GM12878 (cell line): ENCODE data around the gene LAMA5. TPM values are rescaled to one million over a fixed set of nuclear protein-coding genes. Genes with fewer than 3 reads are reported as not detected.

Experiments
- ATAC-seq: fragments of 200-7000 bp; cut with Tn5 transposase; 3 replicates; pipeline ENCODE4 v1.9.1; 2020; ENCODE audit warnings: mild to moderate bottlenecking, moderate library complexity
- BruUV-seq: library from RNA; stranded (reverse); fragments of 400-500 nt; replicated peaks from 2 replicates; lab custom pipeline; 2021; lab: Mats Ljungman, UMichigan
- CTCF ChIA-PET: fragments of 300-600 bp; sonication (Branson Sonifier 250); formaldehyde crosslinking; extraction: SDS; loops from one replicate; lab custom pipeline; 2021; ENCODE audit warnings: inconsistent platforms; lab: Yijun Ruan, JAX
- POLR2A ChIA-PET: fragments of 350-600 bp; formaldehyde crosslinking; extraction: SDS; loops from one replicate; lab custom pipeline; 2021; ENCODE audit warnings: inconsistent platforms; lab: Charles Lee
- RAD21 ChIA-PET: fragments of 300-600 bp; sonication (Branson Sonifier 250); formaldehyde crosslinking; loops from one replicate; lab custom pipeline; 2023; ENCODE audit warnings: antibody characterized with exemption; ENCODE audit not compliant: unreplicated experiment; lab: Charles Lee
- SMC1A ChIA-PET: fragments of 300-600 bp; sonication (Branson Sonifier 250); formaldehyde crosslinking; loops from one replicate; lab custom pipeline; 2023; ENCODE audit not compliant: unreplicated experiment, uncharacterized antibody; lab: Charles Lee
- DNase-seq: peaks from one replicate; pipeline ENCODE4 v3.0.0-alpha.2; 2011; ENCODE audit warnings: low read depth, low spot score
- FAIRE-seq: peaks from 3 replicates; lab custom pipeline; 2011; peaks lifted over from hg19 to GRCh38; lab: Jason Lieb, UNC
- H2AFZ ChIP-seq: 2 replicates; pipeline ENCODE4 v1.6.0; 2011; ENCODE audit warnings: low read depth, low read length, control low read depth; ENCODE audit not compliant: control insufficient read depth
- H3K27ac ChIP-seq: 2 replicates; pipeline ENCODE4 v1.5.1; 2011; ENCODE audit warnings: control low read depth; ENCODE audit not compliant: control insufficient read depth, insufficient read depth
- H3K27me3 ChIP-seq, 2 experiments: replicated peaks in 1 of 2; 2 replicates each; pipeline versions ENCODE4 v1.6.0 to v1.6.1; 2011; ENCODE audit warnings: low read length in 1 of 2; ENCODE audit not compliant: control insufficient read depth in 2 of 2, insufficient read depth in 2 of 2
- H3K36me3 ChIP-seq, 2 experiments: 2 replicates each; pipeline ENCODE4 v1.5.1; 2011; ENCODE audit warnings: low read length in 1 of 2; ENCODE audit not compliant: control insufficient read depth in 2 of 2, insufficient read depth in 2 of 2
- H3K4me1 ChIP-seq: 2 replicates; pipeline ENCODE4 v1.6.1; 2011; ENCODE audit warnings: mild to moderate bottlenecking, low read length, moderate library complexity, mixed read lengths; ENCODE audit not compliant: control insufficient read depth, insufficient read depth
- H3K4me2 ChIP-seq: 2 replicates; pipeline ENCODE4 v1.6.0; 2011; ENCODE audit warnings: control low read depth; ENCODE audit not compliant: control insufficient read depth, insufficient read depth
- H3K4me3 ChIP-seq: fragments of 200-600 bp; sonication (generic); 2 replicates; pipeline ENCODE4 v1.5.1; 2016
- H3K79me2 ChIP-seq: 2 replicates; pipeline ENCODE4 v1.6.0; 2011; ENCODE audit warnings: low read length; ENCODE audit not compliant: control insufficient read depth, insufficient read depth
- H3K9ac ChIP-seq: 2 replicates; pipeline ENCODE4 v1.8.0; 2011; ENCODE audit warnings: low read length, control low read depth, mixed read lengths; ENCODE audit not compliant: control insufficient read depth, insufficient read depth
- H3K9me3 ChIP-seq: replicated peaks from 3 replicates; pipeline ENCODE4 v1.5.1; 2011; ENCODE audit warnings: mild to moderate bottlenecking, low read length; ENCODE audit not compliant: control insufficient read depth, insufficient read depth
- H4K20me1 ChIP-seq: 2 replicates; pipeline ENCODE4 v1.6.0; 2011; ENCODE audit not compliant: control insufficient read depth, insufficient read depth
- CBX3 ChIP-seq: fragments of 200-600 bp; sonication (generic); IDR thresholded peaks from 2 replicates; pipeline ENCODE4 v1.6.1; 2016; ENCODE audit warnings: low read depth, borderline replicate concordance
- CBX5 ChIP-seq: sonication (generic); IDR thresholded peaks from 2 replicates; pipeline ENCODE4 v1.6.1; 2016; ENCODE audit warnings: low read depth, moderate library complexity, mild to moderate bottlenecking, inconsistent platforms
- IRF4 ChIP-seq: IDR thresholded peaks from 2 replicates; pipeline ENCODE4 v1.6.1; 2011; ENCODE audit warnings: low read depth, low read length
- KLF5 ChIP-seq: fragments of 450-650 bp; IDR thresholded peaks from 2 replicates; pipeline ENCODE4 v1.6.1; 2014; ENCODE audit warnings: mild to moderate bottlenecking; ENCODE audit not compliant: partially characterized antibody
- MEF2B ChIP-seq: fragments of 450-650 bp; IDR thresholded peaks from 2 replicates; pipeline ENCODE4 v1.6.1; 2018; ENCODE audit warnings: mild to moderate bottlenecking, moderate library complexity; ENCODE audit not compliant: partially characterized antibody, poor library complexity, severe bottlenecking
- MTA3 ChIP-seq: IDR thresholded peaks from 2 replicates; pipeline ENCODE4 v1.6.1; 2012; ENCODE audit warnings: low read length, inconsistent platforms, borderline replicate concordance
- MXI1 ChIP-seq: fragments of 150-350 bp; IDR thresholded peaks from 2 replicates; pipeline ENCODE4 v1.6.1; 2011; ENCODE audit warnings: low read depth, mild to moderate bottlenecking, inconsistent platforms, low read length, improper control_type of control experiment
- POU2F2 ChIP-seq: IDR thresholded peaks from 3 replicates; pipeline ENCODE4 v1.6.1; 2011; ENCODE audit warnings: low read depth, mild to moderate bottlenecking, low read length, borderline replicate concordance
- SREBF1 ChIP-seq: IDR thresholded peaks from 2 replicates; pipeline ENCODE4 v1.6.1; 2012; ENCODE audit warnings: mild to moderate bottlenecking, low read length
- TCF3 ChIP-seq: IDR thresholded peaks from 2 replicates; pipeline ENCODE4 v1.6.1; 2012; ENCODE audit warnings: low read depth, mild to moderate bottlenecking, low read length, borderline replicate concordance; ENCODE audit not compliant: insufficient read depth
- WGBS: methylation state at CpG from one replicate; pipeline ENCODE4 v1.1.6; 2016; ENCODE audit warnings: low lambda C conversion rate; ENCODE audit not compliant: insufficient replicate concordance, insufficient coverage; ENCODE audit errors: missing lambda C conversion rate; 5-methylcytosine and 5-hydroxymethylcytosine counted together
- in situ Hi-C: fragments of 300-500 bp; cut with MboI; formaldehyde crosslinking; loops from 9 replicates; pipeline ENCODE4 v1.14.3; 2018; ENCODE audit warnings: mixed read lengths
- intact Hi-C: fragments of 100-400 bp; cut with micrococcal nuclease; formaldehyde crosslinking; loops from one replicate; pipeline ENCODE4 v1.14.2; 2022; ENCODE audit not compliant: unreplicated experiment
- polyA plus RNA-seq, 11 experiments: library from polyadenylated mRNA; depleted of rRNA in 4 of 11; unstranded in 6 of 11; stranded (reverse) in 5 of 11; fragments of >200 nt; fragmentation: Nextera tagmentation in 4 of 11; fragmentation: Illumina TruSeq in 1 of 11; extraction: Ambion mirVana in 4 of 11; extraction: Trizol in 1 of 11; gene quantifications; 1 replicate in 1 of 11; 2 replicates in 10 of 11; pipeline versions ENCODE4 v1.2.1 to v1.2.3, GENCODE V29; 2011 to 2016; ENCODE audit warnings: inconsistent platforms in 2 of 11, missing spikeins in 2 of 11, low read depth in 1 of 11
- total RNA-seq, 4 experiments: library from RNA; depleted of rRNA in 3 of 4; stranded (reverse); fragments of >200 nt in 3 of 4; fragmentation: Illumina TruSeq in 1 of 4; extraction: Trizol in 1 of 4; gene quantifications; 2 replicates each; pipeline versions ENCODE4 v1.2.1 to v1.2.3, GENCODE V29; 2013 to 2021
- TF ChIP-seq, protein P1 (sequence below): fragments of 450-650 bp; IDR thresholded peaks from 2 replicates; pipeline ENCODE4 v1.6.1; 2018; ENCODE audit warnings: mild to moderate bottlenecking, low read depth, moderate library complexity; ENCODE audit not compliant: partially characterized antibody
- TF ChIP-seq, protein P2 (sequence below): fragments of 450-650 bp; IDR thresholded peaks from 2 replicates; pipeline ENCODE4 v1.6.1; 2016; ENCODE audit warnings: mild to moderate bottlenecking
- TF ChIP-seq, protein P3 (sequence below): IDR thresholded peaks from 2 replicates; pipeline ENCODE4 v1.6.1; 2012; ENCODE audit warnings: low read depth, low read length, improper control_type of control experiment
- TF ChIP-seq, protein P4 (sequence below): fragments of 450-650 bp; formaldehyde crosslinking; IDR thresholded peaks from 2 replicates; pipeline ENCODE4 v1.4.0; 2022; ENCODE audit warnings: mild to moderate bottlenecking, moderate library complexity
- TF ChIP-seq, protein P5 (sequence below): IDR thresholded peaks from 2 replicates; pipeline ENCODE4 v1.6.1; 2012; ENCODE audit warnings: low read depth, low read length, improper control_type of control experiment

LAMA5 gene
- total and polyA plus RNA-seq, 10 of the 15 experiments (the other 5 are each of a cell fraction or from before 2014, with no cell fraction given): 0.09 to 3.1 (median 1.6) TPM; not detected in 3

DNA sequence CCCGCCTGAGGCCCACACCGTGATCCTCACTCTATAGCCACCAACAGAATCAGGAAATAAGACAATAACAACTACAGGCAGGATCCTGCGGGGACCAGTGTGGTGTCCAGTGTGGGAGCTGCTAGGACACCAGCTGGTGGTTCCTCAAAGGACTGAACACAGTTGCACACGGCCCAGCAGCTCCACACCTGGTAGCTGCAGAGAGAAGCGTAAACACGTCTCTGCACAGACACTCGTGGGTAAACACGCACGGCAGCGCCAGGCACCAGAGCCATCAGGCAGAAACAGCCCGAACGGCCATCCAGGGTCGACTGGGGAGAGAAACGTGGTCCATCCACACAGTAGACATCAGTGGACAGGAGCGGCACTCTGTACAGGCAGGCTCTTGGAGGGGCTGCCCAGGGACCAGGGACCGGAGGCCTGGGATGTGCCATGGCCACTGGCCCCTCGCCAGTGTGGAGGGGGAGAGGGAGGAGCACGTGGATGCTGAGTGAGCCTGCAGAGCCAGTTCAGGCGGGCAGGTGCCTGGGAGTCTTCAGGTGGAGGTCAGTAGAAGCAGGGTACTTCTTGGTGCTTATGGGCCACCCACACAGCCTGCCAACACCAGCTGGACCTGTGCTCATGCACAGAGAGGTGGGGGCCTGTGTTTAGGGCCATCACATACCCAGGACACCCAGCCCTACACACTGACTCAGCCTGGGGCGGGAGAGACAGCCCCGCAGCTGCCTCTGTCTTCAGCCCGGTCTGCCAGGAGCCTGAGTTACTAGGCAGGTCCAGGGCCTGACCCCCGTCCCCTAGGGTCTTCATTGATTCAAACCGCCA is 7.4 kb upstream of the LAMA5 start:
- ChIA-PET POLR2A (no interaction called here), SMC1A (no interaction called here), CTCF (no interaction called here), RAD21 (no interaction called here)
- DNase-seq (no peak), ATAC-seq (no peak; the same call in 2 of the 3 replicates), FAIRE-seq (no peak)
- Histone ChIP-seq H2AFZ (no peak overlapping the region), H3K4me3 (no peak overlapping the region), H4K20me1 (no peaks in the 10 kb centered on the region), H3K4me1 (no peaks in the 10 kb centered on the region), H3K4me2 (no peak overlapping the region), H3K9ac (no peak overlapping the region), H3K27ac (no peak overlapping the region), H3K36me3 (no peaks in the 10 kb centered on the region), H3K9me3 (no peaks in the 10 kb centered on the region), H3K79me2 (no peaks in the 10 kb centered on the region), H3K27me3 (no peaks in the 10 kb centered on the region)
- WGBS: 27% methylated on average over 24 of the region's 24 CpGs
- in situ Hi-C loops: loop anchor here (25.0 kb wide), 1 partner anchor 362 kb away; no protein-coding TSS in a partner anchor
- intact Hi-C loops: no loop called here
- BruUV-seq: no TSS peak
- TF ChIP-seq MEF2B (no peak), POU2F2 (no peak), IRF4 (no peak), CBX3 (no peak), KLF5 (no peak), TCF3 (no peak), MTA3 (no peak), MXI1 (no peak), SREBF1 (no peak), CBX5 (no peak)
- TF ChIP-seq, protein P1, sequence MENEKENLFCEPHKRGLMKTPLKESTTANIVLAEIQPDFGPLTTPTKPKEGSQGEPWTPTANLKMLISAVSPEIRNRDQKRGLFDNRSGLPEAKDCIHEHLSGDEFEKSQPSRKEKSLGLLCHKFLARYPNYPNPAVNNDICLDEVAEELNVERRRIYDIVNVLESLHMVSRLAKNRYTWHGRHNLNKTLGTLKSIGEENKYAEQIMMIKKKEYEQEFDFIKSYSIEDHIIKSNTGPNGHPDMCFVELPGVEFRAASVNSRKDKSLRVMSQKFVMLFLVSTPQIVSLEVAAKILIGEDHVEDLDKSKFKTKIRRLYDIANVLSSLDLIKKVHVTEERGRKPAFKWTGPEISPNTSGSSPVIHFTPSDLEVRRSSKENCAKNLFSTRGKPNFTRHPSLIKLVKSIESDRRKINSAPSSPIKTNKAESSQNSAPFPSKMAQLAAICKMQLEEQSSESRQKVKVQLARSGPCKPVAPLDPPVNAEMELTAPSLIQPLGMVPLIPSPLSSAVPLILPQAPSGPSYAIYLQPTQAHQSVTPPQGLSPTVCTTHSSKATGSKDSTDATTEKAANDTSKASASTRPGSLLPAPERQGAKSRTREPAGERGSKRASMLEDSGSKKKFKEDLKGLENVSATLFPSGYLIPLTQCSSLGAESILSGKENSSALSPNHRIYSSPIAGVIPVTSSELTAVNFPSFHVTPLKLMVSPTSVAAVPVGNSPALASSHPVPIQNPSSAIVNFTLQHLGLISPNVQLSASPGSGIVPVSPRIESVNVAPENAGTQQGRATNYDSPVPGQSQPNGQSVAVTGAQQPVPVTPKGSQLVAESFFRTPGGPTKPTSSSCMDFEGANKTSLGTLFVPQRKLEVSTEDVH: no peak
- TF ChIP-seq, protein P2, sequence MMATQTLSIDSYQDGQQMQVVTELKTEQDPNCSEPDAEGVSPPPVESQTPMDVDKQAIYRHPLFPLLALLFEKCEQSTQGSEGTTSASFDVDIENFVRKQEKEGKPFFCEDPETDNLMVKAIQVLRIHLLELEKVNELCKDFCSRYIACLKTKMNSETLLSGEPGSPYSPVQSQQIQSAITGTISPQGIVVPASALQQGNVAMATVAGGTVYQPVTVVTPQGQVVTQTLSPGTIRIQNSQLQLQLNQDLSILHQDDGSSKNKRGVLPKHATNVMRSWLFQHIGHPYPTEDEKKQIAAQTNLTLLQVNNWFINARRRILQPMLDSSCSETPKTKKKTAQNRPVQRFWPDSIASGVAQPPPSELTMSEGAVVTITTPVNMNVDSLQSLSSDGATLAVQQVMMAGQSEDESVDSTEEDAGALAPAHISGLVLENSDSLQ: no peak
- TF ChIP-seq, protein P3, sequence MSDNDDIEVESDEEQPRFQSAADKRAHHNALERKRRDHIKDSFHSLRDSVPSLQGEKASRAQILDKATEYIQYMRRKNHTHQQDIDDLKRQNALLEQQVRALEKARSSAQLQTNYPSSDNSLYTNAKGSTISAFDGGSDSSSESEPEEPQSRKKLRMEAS: no peak
- TF ChIP-seq, protein P4, sequence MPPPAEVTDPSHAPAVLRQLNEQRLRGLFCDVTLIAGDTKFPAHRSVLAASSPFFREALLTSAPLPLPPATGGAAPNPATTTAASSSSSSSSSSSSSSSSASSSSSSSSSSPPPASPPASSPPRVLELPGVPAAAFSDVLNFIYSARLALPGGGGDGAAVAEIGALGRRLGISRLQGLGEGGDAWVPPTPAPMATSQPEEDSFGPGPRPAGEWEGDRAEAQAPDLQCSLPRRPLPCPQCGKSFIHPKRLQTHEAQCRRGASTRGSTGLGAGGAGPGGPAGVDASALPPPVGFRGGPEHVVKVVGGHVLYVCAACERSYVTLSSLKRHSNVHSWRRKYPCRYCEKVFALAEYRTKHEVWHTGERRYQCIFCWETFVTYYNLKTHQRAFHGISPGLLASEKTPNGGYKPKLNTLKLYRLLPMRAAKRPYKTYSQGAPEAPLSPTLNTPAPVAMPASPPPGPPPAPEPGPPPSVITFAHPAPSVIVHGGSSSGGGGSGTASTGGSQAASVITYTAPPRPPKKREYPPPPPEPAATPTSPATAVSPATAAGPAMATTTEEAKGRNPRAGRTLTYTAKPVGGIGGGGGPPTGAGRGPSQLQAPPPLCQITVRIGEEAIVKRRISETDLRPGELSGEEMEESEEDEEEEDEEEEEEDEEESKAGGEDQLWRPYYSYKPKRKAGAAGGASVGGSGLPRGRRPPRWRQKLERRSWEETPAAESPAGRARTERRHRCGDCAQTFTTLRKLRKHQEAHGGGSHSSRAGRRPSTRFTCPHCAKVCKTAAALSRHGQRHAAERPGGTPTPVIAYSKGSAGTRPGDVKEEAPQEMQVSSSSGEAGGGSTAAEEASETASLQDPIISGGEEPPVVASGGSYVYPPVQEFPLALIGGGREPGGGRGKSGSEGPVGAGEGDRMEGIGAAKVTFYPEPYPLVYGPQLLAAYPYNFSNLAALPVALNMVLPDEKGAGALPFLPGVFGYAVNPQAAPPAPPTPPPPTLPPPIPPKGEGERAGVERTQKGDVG: no peak
- TF ChIP-seq, protein P5, sequence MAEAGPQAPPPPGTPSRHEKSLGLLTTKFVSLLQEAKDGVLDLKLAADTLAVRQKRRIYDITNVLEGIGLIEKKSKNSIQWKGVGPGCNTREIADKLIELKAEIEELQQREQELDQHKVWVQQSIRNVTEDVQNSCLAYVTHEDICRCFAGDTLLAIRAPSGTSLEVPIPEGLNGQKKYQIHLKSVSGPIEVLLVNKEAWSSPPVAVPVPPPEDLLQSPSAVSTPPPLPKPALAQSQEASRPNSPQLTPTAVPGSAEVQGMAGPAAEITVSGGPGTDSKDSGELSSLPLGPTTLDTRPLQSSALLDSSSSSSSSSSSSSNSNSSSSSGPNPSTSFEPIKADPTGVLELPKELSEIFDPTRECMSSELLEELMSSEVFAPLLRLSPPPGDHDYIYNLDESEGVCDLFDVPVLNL: no peak
